ENCODE results near the gene CDH11.

DNA sequence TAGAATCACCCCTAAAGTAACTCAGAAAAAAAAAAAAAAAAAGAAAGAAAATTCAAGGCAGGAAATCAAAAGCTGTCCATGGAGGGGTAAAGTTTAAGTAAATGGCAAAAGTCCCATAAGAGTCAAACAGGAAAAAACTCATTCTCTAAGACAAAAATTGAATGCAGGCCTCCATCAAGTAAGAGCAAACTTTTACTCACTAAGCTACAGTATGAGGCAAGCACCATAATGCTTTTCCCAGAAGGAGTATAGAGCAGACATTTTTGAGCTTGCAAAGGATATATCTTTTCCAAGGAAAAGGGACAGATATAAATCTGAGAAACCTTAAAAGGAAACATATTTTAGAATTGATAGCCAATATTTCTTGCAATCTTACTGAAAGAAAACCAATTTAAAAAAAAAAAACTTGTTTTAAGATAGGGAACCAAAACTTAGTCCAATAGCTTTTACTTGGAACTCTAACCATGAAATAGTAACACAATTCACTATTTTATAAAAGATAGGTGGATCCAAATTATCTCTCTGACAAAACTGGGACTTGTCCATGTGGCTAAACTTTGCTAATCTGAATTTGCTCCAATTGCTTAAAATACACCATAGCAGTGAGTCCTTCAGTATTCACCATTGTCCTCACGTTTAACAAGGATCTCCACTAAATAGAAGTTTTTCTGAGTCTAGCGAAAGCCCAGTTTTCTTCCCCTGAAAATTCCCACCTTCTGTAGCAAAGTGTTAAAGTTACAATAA lies 99.8 kb downstream of the CDH11 start:
- no peak for TF ChIP-seq EZH2phosphoT487 (IDR thresholded peaks at IDR 0.05; ENCODE audit: low read length)
- TF ChIP-seq, protein P1, sequence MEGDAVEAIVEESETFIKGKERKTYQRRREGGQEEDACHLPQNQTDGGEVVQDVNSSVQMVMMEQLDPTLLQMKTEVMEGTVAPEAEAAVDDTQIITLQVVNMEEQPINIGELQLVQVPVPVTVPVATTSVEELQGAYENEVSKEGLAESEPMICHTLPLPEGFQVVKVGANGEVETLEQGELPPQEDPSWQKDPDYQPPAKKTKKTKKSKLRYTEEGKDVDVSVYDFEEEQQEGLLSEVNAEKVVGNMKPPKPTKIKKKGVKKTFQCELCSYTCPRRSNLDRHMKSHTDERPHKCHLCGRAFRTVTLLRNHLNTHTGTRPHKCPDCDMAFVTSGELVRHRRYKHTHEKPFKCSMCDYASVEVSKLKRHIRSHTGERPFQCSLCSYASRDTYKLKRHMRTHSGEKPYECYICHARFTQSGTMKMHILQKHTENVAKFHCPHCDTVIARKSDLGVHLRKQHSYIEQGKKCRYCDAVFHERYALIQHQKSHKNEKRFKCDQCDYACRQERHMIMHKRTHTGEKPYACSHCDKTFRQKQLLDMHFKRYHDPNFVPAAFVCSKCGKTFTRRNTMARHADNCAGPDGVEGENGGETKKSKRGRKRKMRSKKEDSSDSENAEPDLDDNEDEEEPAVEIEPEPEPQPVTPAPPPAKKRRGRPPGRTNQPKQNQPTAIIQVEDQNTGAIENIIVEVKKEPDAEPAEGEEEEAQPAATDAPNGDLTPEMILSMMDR (IDR thresholded peaks at IDR 0.05; ENCODE audit: low read length) = no peak
